ENCODE results near the gene TMEM218.

Gene TMEM218

DNA sequence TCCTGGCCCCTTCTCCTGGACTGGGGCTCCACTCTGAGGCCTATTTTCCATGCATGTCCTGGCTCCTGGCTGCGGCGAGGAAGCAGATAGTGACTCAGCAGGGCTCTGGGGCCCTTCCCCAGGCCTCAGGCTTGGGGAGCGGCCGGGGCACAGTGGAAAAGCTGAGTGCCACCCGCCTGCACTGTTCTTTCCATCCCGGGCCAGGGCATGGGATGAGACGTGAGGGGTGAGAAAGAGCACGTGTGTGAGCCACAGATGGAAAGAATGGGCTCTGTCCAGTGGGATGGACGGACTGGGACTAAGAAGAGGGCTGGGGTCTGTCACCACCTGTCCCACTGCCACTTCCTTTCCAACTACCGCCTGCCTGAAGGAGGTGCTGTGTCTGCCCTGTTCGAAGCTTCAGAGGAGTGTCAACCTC, 35.5 kb downstream of the TMEM218 start:
- DNase-seq = no peak

GRCh38 chr11:125075242-125075625, 36.2 kb downstream of the TMEM218 start:
- DNase-seq = no peak

DNA sequence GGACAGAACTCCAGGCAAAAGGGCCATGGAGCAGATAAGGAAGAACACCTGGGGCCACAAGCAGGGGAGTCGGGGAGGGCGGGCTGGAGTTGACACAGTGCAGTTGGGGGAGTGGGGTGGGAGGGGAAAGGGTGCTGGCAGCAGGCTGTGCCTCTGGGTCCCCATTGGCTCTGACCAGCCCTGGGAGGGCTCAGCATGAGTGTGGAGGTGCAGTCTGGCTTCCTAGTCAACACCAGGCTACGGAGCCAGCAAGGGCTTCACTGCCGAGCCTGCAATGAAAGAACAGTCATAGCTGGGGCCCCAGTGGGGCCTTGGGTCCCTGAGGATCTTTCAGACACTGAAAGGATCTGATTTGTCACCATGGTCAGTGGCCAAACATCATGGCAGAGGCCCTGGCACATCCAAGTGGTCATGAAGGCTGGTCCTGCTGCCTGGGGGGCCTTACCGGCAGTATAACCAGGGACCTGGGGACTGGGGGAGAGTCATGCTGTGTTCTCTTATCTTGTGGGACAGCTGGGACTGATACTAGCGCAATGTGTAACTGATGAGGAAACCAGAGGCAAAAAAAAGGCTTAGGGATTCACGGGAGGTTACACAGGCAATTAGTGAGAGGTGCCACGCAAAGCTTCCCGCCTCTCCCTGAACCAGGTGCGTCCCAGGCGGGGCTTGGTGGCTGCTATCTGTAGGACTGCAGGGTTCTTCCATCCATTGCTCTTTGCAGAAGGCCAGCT, 36.8 kb downstream of the TMEM218 start:
- no peak for DNase-seq

- no peak for DNase-seq
These were observed 37.6 kb downstream of the TMEM218 start for GRCh38 chr11:125073616-125074483.

- DNase-seq = no peak
These were observed 38.4 kb downstream of the TMEM218 start for GRCh38 chr11:125072961-125073590.

DNA sequence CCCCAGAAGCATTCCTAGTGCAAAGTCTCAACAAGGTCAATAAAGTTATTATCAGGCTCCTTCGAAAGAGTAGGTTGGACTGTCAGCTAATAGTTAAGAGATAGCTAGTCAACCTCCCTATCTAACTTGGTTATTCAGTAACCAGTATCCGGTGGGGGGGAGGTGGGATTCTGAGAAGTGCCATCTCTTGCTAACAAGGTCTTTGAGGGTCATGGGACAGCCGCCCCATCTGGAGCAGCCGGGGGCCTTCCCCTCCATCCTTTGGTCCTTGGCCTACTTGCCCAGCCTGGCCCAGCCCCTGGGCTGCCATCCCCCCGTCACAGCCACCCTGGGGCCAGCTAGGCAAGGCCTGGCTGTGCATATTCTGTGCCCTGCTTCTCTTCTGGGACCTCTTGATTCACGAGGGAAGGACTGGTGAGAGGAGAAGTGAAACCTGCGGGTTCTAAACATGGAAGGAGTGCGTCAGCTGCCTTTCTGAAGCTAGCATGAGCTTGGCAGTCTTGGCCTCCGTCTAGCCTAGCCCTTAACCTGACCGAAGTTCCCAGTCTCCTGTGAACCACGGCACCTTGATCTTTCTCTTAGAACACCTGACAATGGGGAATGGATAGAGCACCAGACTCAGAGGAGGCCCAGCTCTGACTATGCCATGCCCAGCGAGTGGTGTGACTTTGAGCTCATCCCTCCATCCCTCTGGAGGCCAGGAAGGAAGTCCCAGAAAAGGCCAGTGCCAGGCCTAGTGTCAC, 39.0 kb downstream of the TMEM218 start:
- peak in 12 of 51 donors; percentile 12 to 48 (median 24) for DNase-seq

DNA sequence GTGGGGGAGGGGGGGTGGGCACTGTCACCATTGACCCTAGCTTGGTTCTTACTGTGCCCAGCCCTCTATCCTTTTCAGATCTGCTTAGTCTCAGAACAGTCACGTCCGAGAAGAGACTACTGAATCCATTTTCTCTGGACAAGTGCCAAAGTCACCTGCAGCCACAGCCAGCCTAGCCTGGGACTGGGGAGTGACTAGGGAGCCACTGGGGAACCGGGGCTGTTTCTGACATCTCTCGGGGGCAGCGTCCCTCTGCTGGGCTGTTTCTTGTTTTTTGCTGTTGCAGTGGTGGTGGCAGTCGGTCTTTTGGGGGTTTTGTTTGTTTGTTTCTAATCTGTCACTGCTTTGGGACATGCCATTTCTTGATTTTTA, 39.6 kb downstream of the TMEM218 start:
- no peak for DNase-seq

- DNase-seq = no peak
These were observed 40.0 kb downstream of the TMEM218 start for GRCh38 chr11:125071435-125071834.

GRCh38 chr11:125070699-125071254, 40.6 kb downstream of the TMEM218 start:
- DNase-seq = peak in 15 of 51 donors; percentile 16 to 48 (median 24)

DNA sequence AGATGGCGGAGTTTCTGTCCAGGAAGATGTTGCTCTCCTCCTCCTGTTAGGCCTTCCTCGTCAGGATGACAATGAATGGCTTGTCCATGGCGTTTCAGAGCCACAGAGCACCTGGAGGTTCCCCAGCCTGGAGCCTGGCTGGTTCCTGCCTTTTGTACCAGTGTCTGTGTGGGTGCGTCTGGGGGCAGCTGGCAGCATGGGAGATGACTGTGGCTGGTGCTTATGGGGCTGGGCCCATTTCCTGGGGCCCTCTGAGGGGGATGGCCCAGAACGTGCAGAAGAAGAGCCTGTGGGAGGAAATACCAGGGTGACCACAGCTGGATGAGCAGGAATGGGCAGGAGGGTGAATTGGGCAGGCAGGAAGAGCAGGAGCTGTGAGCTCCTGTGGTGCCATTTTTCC, 41.6 kb downstream of the TMEM218 start:
- DNase-seq = no peak

DNA sequence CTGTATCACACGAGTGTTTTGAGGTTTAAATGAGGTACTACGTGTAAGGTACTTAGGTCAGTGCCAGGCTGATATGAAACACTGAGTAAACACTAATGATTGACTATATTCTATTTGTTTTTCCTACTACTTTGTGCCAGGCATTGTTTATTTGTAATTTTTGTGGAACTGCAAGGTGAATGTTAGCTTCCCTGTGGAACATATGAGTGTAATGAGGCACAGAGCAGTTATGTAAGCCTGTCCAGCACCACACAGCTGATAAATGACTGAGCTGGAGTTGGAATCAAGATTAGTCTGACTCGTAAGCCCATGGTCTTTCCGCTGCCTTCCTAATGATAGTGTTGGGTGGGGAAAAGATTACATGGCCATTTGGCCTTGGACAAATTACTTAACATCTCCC, 42.4 kb downstream of the TMEM218 start:
- no peak for DNase-seq

- DNase-seq = no peak
These were observed 43.1 kb downstream of the TMEM218 start for GRCh38 chr11:125068368-125068767.

GRCh38 chr11:125064070-125064469, 47.4 kb downstream of the TMEM218 start:
- DNase-seq = no peak

GRCh38 chr11:125063429-125064043, 47.9 kb downstream of the TMEM218 start:
- no peak for DNase-seq

GRCh38 chr11:125062931-125063428, 48.4 kb downstream of the TMEM218 start, which contains the start of gene SLC37A2:
Gene SLC37A2, plus strand, starts transcription at chr11:125063305. Its CDS starts 63 bp downstream, at chr11:125063368.
- peak in 31 of 51 donors; percentile 17 to 68 (median 46) for DNase-seq

- peak in 1 of 51 donors; percentile 48 for DNase-seq
These were observed 49.1 kb downstream of the TMEM218 start for GRCh38 chr11:125062218-125062930.

- no peak for DNase-seq
These were observed 50.1 kb downstream of the TMEM218 start for GRCh38 chr11:125061281-125061680.

- DNase-seq = no peak
These were observed 53.8 kb downstream of the TMEM218 start for GRCh38 chr11:125057693-125058016.

- DNase-seq = no peak
These were observed 54.3 kb downstream of the TMEM218 start for GRCh38 chr11:125056931-125057692.
